CD4-positive, CD25-positive, alpha-beta regulatory T cell (primary cell): ENCODE results near the gene SRD5A2. TPM values are rescaled to one million over a fixed set of nuclear protein-coding genes. Genes with fewer than 3 reads are reported as not detected.
"Not testable (repeated sequence)": the region's sequence is repeated elsewhere in the genome, so short reads cannot be mapped to it uniquely, and the experiment has no call there.

Experiments
- ATAC-seq, 2 donors: fragments of 150-1000 bp; cut with Tn5 transposase; one replicate each; pipeline ENCODE4 v1.10.0; 2021; ENCODE audit warnings: low read depth in 2 of 2, moderate number of reproducible peaks in 2 of 2, moderate library complexity in 1 of 2
- DNase-seq, 3 donors: peaks; one replicate each; pipeline versions ENCODE4 v3.0.0 to v3.0.0-alpha.2; 2012 to 2022; ENCODE audit warnings: mixed read lengths in 1 of 3
- H3K27ac ChIP-seq: one replicate; pipeline ENCODE4 v1.7.0; 2013; ENCODE audit warnings: mild to moderate bottlenecking, low read length; ENCODE audit not compliant: insufficient read depth, poor library complexity, severe bottlenecking
- H3K27me3 ChIP-seq: one replicate; pipeline ENCODE4 v1.7.0; 2013; ENCODE audit warnings: low read length; ENCODE audit not compliant: control insufficient read depth, insufficient read depth
- H3K36me3 ChIP-seq: one replicate; pipeline ENCODE4 v1.7.0; 2013; ENCODE audit warnings: mild to moderate bottlenecking, low read length, moderate library complexity; ENCODE audit not compliant: control insufficient read depth, insufficient read depth
- H3K4me1 ChIP-seq: 2 replicates; pipeline ENCODE4 v1.7.0; 2013; ENCODE audit warnings: mild to moderate bottlenecking, low read length; ENCODE audit not compliant: insufficient read depth, control insufficient read depth, poor library complexity, severe bottlenecking
- H3K4me3 ChIP-seq: one replicate; pipeline ENCODE4 v1.7.0; 2013; ENCODE audit warnings: low read depth, mild to moderate bottlenecking, low read length, moderate library complexity
- H3K9me3 ChIP-seq, 2 experiments: 1 replicate in 1 of 2; 2 replicates in 1 of 2; pipeline ENCODE4 v1.7.0; 2013; ENCODE audit warnings: low read length in 2 of 2, mild to moderate bottlenecking in 1 of 2, moderate library complexity in 1 of 2; ENCODE audit not compliant: control insufficient read depth in 2 of 2
- H3K27ac Mint-ChIP-seq, 3 donors: one replicate each; pipeline ENCODE4 v1.8.0; 2020 to 2022; ENCODE audit warnings: mild to moderate bottlenecking in 3 of 3, mixed read lengths in 3 of 3, moderate library complexity in 2 of 3
- H3K27me3 Mint-ChIP-seq: one replicate; pipeline ENCODE4 v1.8.0; 2022; ENCODE audit warnings: mild to moderate bottlenecking, mixed read lengths
- H3K36me3 Mint-ChIP-seq: one replicate; pipeline ENCODE4 v1.8.0; 2020; ENCODE audit warnings: mixed read lengths
- H3K4me1 Mint-ChIP-seq, 4 donors: one replicate each; pipeline ENCODE4 v1.8.0; 2020 to 2022; ENCODE audit warnings: mixed read lengths in 4 of 4, mild to moderate bottlenecking in 1 of 4
- H3K4me3 Mint-ChIP-seq, 4 donors: one replicate each; pipeline ENCODE4 v1.8.0; 2020 to 2022; ENCODE audit warnings: mild to moderate bottlenecking in 4 of 4, mixed read lengths in 4 of 4, moderate library complexity in 3 of 4
- H3K9me3 Mint-ChIP-seq, 7 donors: one replicate each; pipeline ENCODE4 v1.8.0; 2020 to 2022; ENCODE audit warnings: mixed read lengths in 7 of 7, mild to moderate bottlenecking in 3 of 7, moderate library complexity in 2 of 7
- polyA plus RNA-seq, 4 donors: library from polyadenylated mRNA; unstranded; fragments of 300-500 nt; fragmentation: Illumina TruSeq; gene quantifications; one replicate each; pipeline ENCODE4 v1.2.3, GENCODE V29; 2021
- total RNA-seq: library from RNA; stranded (reverse); gene quantifications from one replicate; pipeline ENCODE4 v1.2.3, GENCODE V29; 2022

SRD5A2 gene
- total and polyA plus RNA-seq, 5 donors from 2014 or later, result not detected

DNA sequence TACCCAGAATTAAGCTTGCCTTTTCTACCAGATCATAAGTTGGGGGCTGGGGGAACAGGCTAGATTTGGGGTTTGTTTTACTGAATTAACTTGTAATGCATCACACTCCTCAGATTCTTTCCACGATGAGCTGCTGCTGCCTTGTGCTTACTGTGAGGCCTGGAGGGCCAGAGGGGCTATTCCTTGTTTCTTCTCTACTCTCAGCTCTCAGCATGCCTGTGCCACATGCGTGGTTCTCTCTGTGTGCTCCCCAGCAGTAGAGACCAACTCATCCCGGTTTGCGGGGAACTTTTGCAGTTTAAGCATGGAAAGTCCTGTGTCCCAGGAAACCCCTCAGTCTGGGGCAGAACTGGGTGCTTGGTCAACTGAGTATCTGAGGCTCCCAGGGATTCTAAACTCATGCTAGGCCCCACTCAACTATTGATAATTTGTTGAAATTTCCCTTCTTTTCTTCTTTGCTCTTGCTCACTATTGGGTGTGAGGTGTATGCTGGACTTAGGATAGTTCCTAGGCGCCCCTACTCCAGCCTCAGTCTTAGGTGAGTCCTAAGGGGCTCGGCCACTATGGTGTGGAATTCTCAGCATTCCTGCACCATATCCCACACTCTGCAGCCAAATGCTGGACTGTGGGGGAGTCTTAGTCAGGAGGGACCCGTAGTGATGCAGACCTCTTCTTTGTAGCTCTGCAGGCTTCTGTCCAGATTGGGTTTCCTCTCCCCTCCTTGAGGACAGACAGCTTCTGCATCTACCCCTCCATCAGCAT is 63.1 kb downstream of the SRD5A2 start:
- Mint-ChIP-seq H3K27me3 (peaks cover 5% of the 10 kb centered on the region), H3K36me3 (no peaks in the 10 kb centered on the region), H3K4me3 (no peak overlapping the region), H3K27ac (no peak overlapping the region), H3K4me1 (no peaks in the 10 kb centered on the region), H3K9me3 (peaks cover 0 to 2% (median 0%) of the 10 kb centered on the region in 7 donors)
- Histone ChIP-seq H3K9me3 (no peaks in the 10 kb centered on the region), H3K36me3 (no peaks in the 10 kb centered on the region), H3K4me1 (no peaks in the 10 kb centered on the region), H3K27me3 (no peaks in the 10 kb centered on the region), H3K4me3 (no peak overlapping the region), H3K27ac (no peak overlapping the region)
- DNase-seq (no peak), ATAC-seq (no peak)

DNA sequence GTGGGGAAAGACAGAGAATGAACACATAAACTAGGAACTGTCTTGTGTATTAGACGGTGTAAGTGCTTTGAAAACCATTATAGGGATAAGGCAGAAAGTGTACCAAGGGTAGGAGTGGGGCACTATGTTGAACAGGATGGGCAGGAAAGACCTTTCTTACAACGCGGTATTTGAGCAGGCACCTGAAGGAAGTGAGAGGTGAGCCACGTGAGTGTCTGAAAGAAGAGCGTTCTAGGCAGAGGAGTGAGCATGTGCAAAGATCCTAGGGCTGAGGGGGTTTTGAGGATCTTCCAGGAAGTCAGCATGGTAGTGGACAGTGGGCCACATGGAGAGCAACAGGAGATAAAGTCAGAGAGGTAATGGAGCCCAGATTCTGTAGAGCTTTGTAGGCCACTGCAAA is 65.2 kb downstream of the SRD5A2 start:
- Histone ChIP-seq H3K4me3 (no peak overlapping the region), H3K9me3 (no peaks in the 10 kb centered on the region), H3K27me3 (no peaks in the 10 kb centered on the region), H3K4me1 (no peaks in the 10 kb centered on the region), H3K36me3 (no peaks in the 10 kb centered on the region), H3K27ac (no peak overlapping the region)
- Mint-ChIP-seq H3K27ac (no peak overlapping the region), H3K4me1 (no peaks in the 10 kb centered on the region), H3K4me3 (no peak overlapping the region), H3K27me3 (no peaks in the 10 kb centered on the region), H3K36me3 (no peaks in the 10 kb centered on the region), H3K9me3 (peaks cover 0 to 2% (median 0%) of the 10 kb centered on the region in 7 donors)
- ATAC-seq (no peak), DNase-seq (no peak)

DNA sequence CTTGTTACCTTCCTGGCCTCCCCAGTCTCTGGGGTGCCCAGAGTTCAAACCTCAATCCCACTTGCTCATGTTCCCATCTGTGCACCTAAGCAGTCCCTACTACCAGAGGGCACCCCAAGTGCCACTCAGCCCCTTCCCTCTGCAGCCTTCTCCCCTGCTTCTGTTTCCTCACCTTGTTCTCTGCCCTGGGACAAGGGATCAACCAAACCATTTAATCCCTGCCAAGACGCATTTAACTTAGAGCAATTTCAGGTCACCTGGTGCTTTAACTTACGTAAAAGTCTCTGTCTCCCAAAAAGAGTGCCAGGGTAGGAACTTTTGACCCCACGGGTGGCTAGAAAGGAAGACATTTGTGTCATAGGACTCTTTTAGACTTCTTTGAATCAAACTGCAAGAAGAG is 67.2 kb downstream of the SRD5A2 start:
- no peaks in the 10 kb centered on the region for H3K9me3 ChIP-seq
- H3K27ac ChIP-seq, result no peak overlapping the region
- no peak for DNase-seq
- Mint-ChIP-seq H3K27me3 (peaks cover 7% of the 10 kb centered on the region), H3K36me3 (no peaks in the 10 kb centered on the region), H3K4me1 (no peaks in the 10 kb centered on the region), H3K4me3 (no peak overlapping the region), H3K9me3 (peaks cover 0 to 3% (median 0%) of the 10 kb centered on the region in 7 donors), H3K27ac (no peak overlapping the region)
- ATAC-seq, result no peak
- no peaks in the 10 kb centered on the region for H3K36me3 ChIP-seq
- no peaks in the 10 kb centered on the region for H3K4me1 ChIP-seq
- H3K27me3 ChIP-seq, result no peaks in the 10 kb centered on the region
- no peak overlapping the region for H3K4me3 ChIP-seq

DNA sequence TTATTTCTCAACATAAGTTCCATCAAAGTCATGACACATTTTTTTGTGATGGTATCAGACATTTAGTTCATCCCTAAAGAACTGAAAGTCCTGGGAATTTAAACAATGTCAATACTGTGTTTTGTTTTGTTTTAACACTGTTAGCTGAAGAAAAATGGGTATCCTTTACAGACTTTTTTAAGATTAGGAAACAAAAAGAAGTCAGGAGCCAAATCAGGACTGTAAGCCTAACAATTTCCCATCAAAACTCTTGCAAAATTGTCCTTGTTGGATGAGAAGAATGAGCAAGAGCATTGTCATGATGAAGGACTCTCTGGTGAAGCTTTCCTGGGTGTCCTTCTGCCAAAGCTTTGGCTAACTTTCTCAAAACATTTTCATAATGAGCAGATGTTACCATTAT is 69.4 kb downstream of the SRD5A2 start:
- DNase-seq (no peak), ATAC-seq (no peak)
- H3K9me3 Mint-ChIP-seq, result peaks cover 0 to 3% (median 0%) of the 10 kb centered on the region in 7 donors
- H3K4me3 Mint-ChIP-seq, result no peak overlapping the region
- peaks cover 11% of the 10 kb centered on the region for H3K27me3 Mint-ChIP-seq
- H3K36me3 Mint-ChIP-seq, result no peaks in the 10 kb centered on the region
- Histone ChIP-seq H3K4me3 (no peak overlapping the region), H3K27me3 (peaks cover under 1% of the 10 kb centered on the region), H3K36me3 (no peaks in the 10 kb centered on the region), H3K9me3 (no peaks in the 10 kb centered on the region), H3K4me1 (no peaks in the 10 kb centered on the region), H3K27ac (no peak overlapping the region)
- no peak overlapping the region for H3K27ac Mint-ChIP-seq
- no peaks in the 10 kb centered on the region for H3K4me1 Mint-ChIP-seq

DNA sequence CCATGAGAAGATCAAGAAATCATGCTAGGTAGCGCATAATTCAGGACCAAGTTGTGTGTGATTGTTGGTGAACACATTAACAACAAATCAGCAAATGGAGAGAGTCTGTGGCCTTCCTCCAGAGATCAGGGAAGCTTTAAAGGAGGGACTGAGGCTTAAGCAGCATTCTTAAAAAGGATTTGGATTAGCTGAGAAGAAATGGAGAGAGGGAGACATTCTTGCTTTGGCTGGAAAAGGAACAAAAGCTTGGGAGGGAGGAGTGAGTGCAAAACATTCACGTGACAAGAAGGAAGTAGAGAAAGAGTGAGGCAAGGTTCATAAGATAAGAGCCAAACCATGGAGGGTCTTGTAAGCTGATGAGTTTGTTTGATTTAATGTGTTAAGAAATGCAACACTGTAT is 75.6 kb downstream of the SRD5A2 start:
- Histone ChIP-seq H3K27ac (no peak overlapping the region), H3K4me3 (no peak overlapping the region), H3K36me3 (no peaks in the 10 kb centered on the region), H3K27me3 (peaks cover 4% of the 10 kb centered on the region), H3K9me3 (no peaks in the 10 kb centered on the region), H3K4me1 (no peaks in the 10 kb centered on the region)
- Mint-ChIP-seq H3K36me3 (no peaks in the 10 kb centered on the region), H3K27me3 (peaks cover 12% of the 10 kb centered on the region), H3K27ac (no peak overlapping the region), H3K9me3 (peaks cover 0 to 1% (median 0%) of the 10 kb centered on the region in 7 donors), H3K4me3 (no peak overlapping the region), H3K4me1 (no peaks in the 10 kb centered on the region)
- DNase-seq, result no peak
- no peak for ATAC-seq

DNA sequence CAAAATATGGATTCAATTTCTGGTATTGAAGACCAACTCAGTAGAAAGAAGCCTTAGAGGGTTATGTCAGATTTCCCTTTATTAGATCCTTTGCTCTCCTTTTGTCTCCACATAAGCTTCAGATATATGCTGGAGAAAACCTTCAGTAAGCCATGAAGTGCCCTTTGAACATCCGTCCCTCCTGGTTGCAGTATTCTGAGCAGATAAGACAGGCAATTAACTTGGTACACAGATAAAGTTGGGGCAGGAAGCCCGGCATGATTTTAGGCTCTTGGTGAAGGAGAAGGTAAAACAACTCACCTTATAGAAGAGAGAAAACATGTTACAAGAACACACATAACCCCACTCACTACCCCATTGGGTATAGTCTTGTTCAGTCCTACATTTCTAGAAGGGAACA is 76.4 kb downstream of the SRD5A2 start:
- peaks cover 4% of the 10 kb centered on the region for H3K27me3 ChIP-seq
- no peaks in the 10 kb centered on the region for H3K36me3 Mint-ChIP-seq
- H3K27ac ChIP-seq, result no peak overlapping the region
- H3K27me3 Mint-ChIP-seq, result peaks cover 9% of the 10 kb centered on the region
- no peaks in the 10 kb centered on the region for H3K9me3 ChIP-seq
- H3K9me3 Mint-ChIP-seq, result peaks cover 0 to under 1% (median 0%) of the 10 kb centered on the region in 7 donors
- no peak for DNase-seq
- no peaks in the 10 kb centered on the region for H3K4me1 ChIP-seq
- H3K4me3 ChIP-seq, result no peak overlapping the region
- no peak for ATAC-seq
- H3K4me1 Mint-ChIP-seq, result no peaks in the 10 kb centered on the region
- no peak overlapping the region for H3K27ac Mint-ChIP-seq
- H3K36me3 ChIP-seq, result no peaks in the 10 kb centered on the region
- no peak overlapping the region for H3K4me3 Mint-ChIP-seq

DNA sequence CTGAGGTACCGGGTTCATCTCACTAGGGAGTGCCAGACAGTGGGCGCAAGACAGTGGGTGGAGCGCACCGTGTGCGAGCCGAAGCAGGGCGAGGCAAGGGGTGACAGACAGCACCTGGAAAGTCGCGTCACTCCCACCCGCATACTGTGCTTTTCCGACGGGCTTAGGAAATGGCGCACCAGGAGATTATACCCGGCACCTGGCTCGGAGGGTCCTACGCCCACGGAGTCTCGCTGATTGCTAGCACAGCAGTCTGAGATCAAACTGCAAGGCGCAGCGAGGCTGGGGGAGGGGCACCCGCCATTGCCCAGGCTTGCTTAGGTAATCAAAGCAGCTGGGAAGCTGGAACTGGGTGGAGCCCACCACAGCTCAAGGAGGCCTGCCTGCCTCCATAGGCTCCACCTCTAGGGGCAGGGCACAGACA is 84.3 kb downstream of the SRD5A2 start:
- H3K27ac ChIP-seq, H3K36me3 Mint-ChIP-seq, H3K4me3 ChIP-seq: not testable (repeated sequence)

DNA sequence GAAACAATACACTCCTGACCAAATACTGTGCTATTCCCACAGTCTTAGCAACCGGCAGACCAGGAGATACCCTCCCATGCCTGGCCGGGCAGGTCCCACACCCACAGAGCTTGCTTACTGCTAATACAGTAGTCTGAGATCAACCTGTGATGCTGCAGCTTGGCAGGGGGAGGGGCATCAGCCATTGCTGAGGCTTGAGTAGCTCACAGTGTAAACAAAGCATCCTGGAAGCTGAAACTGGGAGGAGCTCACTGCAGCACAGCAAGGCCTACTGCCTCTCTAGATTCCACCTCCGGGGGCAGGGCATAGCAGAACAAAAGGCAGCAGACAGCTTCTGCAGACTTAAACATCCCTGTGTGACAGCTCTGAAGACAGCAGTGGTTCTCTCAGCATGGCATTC is 91.4 kb downstream of the SRD5A2 start:
- peaks cover 0 to 11% (median 2%) of the 10 kb centered on the region in 7 donors for H3K9me3 Mint-ChIP-seq
- not testable (repeated sequence) for H3K4me1 Mint-ChIP-seq, H3K36me3 ChIP-seq, H3K27ac ChIP-seq, DNase-seq, H3K4me3 ChIP-seq, ATAC-seq, H3K36me3 Mint-ChIP-seq, H3K4me1 ChIP-seq, H3K27me3 ChIP-seq, H3K9me3 ChIP-seq, H3K27ac Mint-ChIP-seq, H3K4me3 Mint-ChIP-seq
- peaks cover 15% of the 10 kb centered on the region for H3K27me3 Mint-ChIP-seq

More for the DNA sequence above, 84.3 kb downstream of the SRD5A2 start:
- H3K9me3 Mint-ChIP-seq, H3K36me3 ChIP-seq, H3K27me3 Mint-ChIP-seq, H3K27ac Mint-ChIP-seq, H3K27me3 ChIP-seq, H3K4me1 Mint-ChIP-seq, H3K9me3 ChIP-seq, H3K4me1 ChIP-seq, H3K4me3 Mint-ChIP-seq, ATAC-seq, DNase-seq: not testable (repeated sequence)
